ENCODE data around the gene EBF3.

GRCh38 chr10:129919358-129919757 is 44.7 kb downstream of the EBF3 start:
- TF ChIP-seq, protein P1, sequence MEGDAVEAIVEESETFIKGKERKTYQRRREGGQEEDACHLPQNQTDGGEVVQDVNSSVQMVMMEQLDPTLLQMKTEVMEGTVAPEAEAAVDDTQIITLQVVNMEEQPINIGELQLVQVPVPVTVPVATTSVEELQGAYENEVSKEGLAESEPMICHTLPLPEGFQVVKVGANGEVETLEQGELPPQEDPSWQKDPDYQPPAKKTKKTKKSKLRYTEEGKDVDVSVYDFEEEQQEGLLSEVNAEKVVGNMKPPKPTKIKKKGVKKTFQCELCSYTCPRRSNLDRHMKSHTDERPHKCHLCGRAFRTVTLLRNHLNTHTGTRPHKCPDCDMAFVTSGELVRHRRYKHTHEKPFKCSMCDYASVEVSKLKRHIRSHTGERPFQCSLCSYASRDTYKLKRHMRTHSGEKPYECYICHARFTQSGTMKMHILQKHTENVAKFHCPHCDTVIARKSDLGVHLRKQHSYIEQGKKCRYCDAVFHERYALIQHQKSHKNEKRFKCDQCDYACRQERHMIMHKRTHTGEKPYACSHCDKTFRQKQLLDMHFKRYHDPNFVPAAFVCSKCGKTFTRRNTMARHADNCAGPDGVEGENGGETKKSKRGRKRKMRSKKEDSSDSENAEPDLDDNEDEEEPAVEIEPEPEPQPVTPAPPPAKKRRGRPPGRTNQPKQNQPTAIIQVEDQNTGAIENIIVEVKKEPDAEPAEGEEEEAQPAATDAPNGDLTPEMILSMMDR (conservative IDR thresholded peaks at IDR 0.05 in 1 of 2, IDR thresholded peaks at IDR 0.05 in 1 of 2; ENCODE audit: extremely low read depth in 1 of 2, insufficient read depth in 1 of 2, low read depth in 1 of 2, low read length in 2 of 2), result no peak
- TF ChIP-seq EZH2 (IDR thresholded peaks at IDR 0.05; ENCODE audit: borderline replicate concordance, low read length), result no peak

Data from mammary epithelial cell (primary cell).